ENCODE data around the gene UBL4B.

Gene UBL4B

GRCh38 chr1:110112656-110113055 is 413 bp downstream of the UBL4B start:
- in situ Hi-C loops (cut with MboI; ENCODE audit: low sequenced_read_pairs, unreplicated experiment), result no loop called here
- no peak for DNase-seq (ENCODE audit: low spot score)
- no peak for TF ChIP-seq CTCF (IDR thresholded peaks at IDR 0.05; ENCODE audit: borderline replicate concordance, control extremely low read depth, extremely low read depth, insufficient read depth, missing control alignments)

GRCh38 chr1:110113551-110113950 is 1.3 kb downstream of the UBL4B start:
- TF ChIP-seq CTCF (IDR thresholded peaks at IDR 0.05; ENCODE audit: borderline replicate concordance, control extremely low read depth, extremely low read depth, insufficient read depth, missing control alignments), result no peak
- in situ Hi-C loops (cut with MboI; ENCODE audit: low sequenced_read_pairs, unreplicated experiment), result no loop called here
- no peak for DNase-seq (ENCODE audit: low spot score)

GRCh38 chr1:110114173-110114572 is 1.9 kb downstream of the UBL4B start:
- in situ Hi-C loops (cut with MboI; ENCODE audit: low sequenced_read_pairs, unreplicated experiment), result no loop called here
- TF ChIP-seq CTCF (IDR thresholded peaks at IDR 0.05; ENCODE audit: borderline replicate concordance, control extremely low read depth, extremely low read depth, insufficient read depth, missing control alignments), result no peak
- DNase-seq (ENCODE audit: low spot score), result no peak

- in situ Hi-C loops (cut with MboI; ENCODE audit: low sequenced_read_pairs, unreplicated experiment), result no loop called here
- no peak for TF ChIP-seq CTCF (IDR thresholded peaks at IDR 0.05; ENCODE audit: borderline replicate concordance, control extremely low read depth, extremely low read depth, insufficient read depth, missing control alignments)
- no peak for DNase-seq (ENCODE audit: low spot score)
Observed at GRCh38 chr1:110114784-110115183, 2.5 kb downstream of the UBL4B start.

GRCh38 chr1:110118636-110119396 is 6.6 kb downstream of the UBL4B start:
- no peak for DNase-seq (ENCODE audit: low spot score)
- in situ Hi-C loops (cut with MboI; ENCODE audit: low sequenced_read_pairs, unreplicated experiment), result no loop called here
- TF ChIP-seq CTCF (IDR thresholded peaks at IDR 0.05; ENCODE audit: borderline replicate concordance, control extremely low read depth, extremely low read depth, insufficient read depth, missing control alignments), result no peak

- no peak for DNase-seq (ENCODE audit: low spot score)
- no peak for TF ChIP-seq CTCF (IDR thresholded peaks at IDR 0.05; ENCODE audit: borderline replicate concordance, control extremely low read depth, extremely low read depth, insufficient read depth, missing control alignments)
- in situ Hi-C loops (cut with MboI; ENCODE audit: low sequenced_read_pairs, unreplicated experiment), result no loop called here
Observed at GRCh38 chr1:110119843-110120242, 7.6 kb downstream of the UBL4B start.

All from GM13976 (cell line).